Esophagus muscularis mucosa (tissue), 3 donors: ENCODE data around the gene MYADM.

ENCODE experiments used
- POLR2AphosphoS5 ChIP-seq, 2 donors: sonication (generic); formaldehyde crosslinking; IDR thresholded peaks; one replicate each; pipeline ENCODE4 v1.6.1; 2017; ENCODE audit warnings: antibody characterized with exemption in 2 of 2
- TF ChIP-seq, protein P1 (sequence below), 3 experiments: fragments of 200-600 bp in 2 of 3; fragments of 450-650 bp in 1 of 3; sonication (generic) in 2 of 3; IDR thresholded peaks; one replicate each; pipeline ENCODE4 v1.5.1; 2017 to 2019; ENCODE audit warnings: antibody characterized with exemption in 3 of 3, mild to moderate bottlenecking in 2 of 3, moderate library complexity in 1 of 3

DNA sequence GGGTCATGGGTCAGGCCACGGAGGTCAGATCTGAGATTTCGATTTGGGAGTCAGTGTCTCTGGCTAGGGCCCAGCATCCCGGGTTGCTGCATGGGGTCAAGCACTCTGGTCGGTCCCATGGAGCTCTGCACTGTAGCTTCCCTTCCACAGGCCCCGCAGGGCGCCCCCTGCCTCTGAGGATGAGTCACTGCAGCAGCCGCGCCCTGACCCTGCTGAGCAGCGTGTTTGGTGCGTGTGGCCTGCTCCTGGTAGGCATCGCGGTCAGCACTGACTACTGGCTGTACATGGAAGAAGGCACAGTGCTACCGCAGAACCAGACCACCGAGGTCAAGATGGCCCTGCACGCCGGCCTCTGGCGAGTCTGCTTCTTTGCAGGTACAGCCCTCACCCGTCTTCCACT, 45.0 kb downstream of the MYADM start:
- TF ChIP-seq, protein P1, sequence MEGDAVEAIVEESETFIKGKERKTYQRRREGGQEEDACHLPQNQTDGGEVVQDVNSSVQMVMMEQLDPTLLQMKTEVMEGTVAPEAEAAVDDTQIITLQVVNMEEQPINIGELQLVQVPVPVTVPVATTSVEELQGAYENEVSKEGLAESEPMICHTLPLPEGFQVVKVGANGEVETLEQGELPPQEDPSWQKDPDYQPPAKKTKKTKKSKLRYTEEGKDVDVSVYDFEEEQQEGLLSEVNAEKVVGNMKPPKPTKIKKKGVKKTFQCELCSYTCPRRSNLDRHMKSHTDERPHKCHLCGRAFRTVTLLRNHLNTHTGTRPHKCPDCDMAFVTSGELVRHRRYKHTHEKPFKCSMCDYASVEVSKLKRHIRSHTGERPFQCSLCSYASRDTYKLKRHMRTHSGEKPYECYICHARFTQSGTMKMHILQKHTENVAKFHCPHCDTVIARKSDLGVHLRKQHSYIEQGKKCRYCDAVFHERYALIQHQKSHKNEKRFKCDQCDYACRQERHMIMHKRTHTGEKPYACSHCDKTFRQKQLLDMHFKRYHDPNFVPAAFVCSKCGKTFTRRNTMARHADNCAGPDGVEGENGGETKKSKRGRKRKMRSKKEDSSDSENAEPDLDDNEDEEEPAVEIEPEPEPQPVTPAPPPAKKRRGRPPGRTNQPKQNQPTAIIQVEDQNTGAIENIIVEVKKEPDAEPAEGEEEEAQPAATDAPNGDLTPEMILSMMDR (IDR thresholded peaks at IDR 0.05) = no peak
- no peak for TF ChIP-seq POLR2AphosphoS5 (IDR thresholded peaks at IDR 0.05)
